LNCaP clone FGC (cell line): ENCODE results near the gene KCNT2.

Source experiments
- DNase-seq: peaks from one replicate; pipeline ENCODE4 v3.0.0-alpha.2; 2011; ENCODE audit warnings: low read depth
- H3K4me3 ChIP-seq: 2 replicates; pipeline ENCODE4 v1.5.1; 2011; ENCODE audit warnings: mild to moderate bottlenecking, low read depth, low read length, control low read depth
- CTCF ChIP-seq: IDR thresholded peaks from 2 replicates; pipeline ENCODE4 v1.5.1; 2012; ENCODE audit warnings: mild to moderate bottlenecking; ENCODE audit not compliant: control insufficient read depth, insufficient read depth; ENCODE audit errors: extremely low read depth

KCNT2 gene

GRCh38 chr1:196593955-196594354 is 14.3 kb downstream of the KCNT2 start:
- TF ChIP-seq CTCF: no peak
- no peak overlapping the region for H3K4me3 ChIP-seq
- no peak for DNase-seq

GRCh38 chr1:196590959-196591358 is 17.3 kb downstream of the KCNT2 start:
- DNase-seq: no peak
- TF ChIP-seq CTCF: no peak
- no peak overlapping the region for H3K4me3 ChIP-seq

- no peak for TF ChIP-seq CTCF
Measured at GRCh38 chr1:196590012-196590708, 18.1 kb downstream of the KCNT2 start.

DNA sequence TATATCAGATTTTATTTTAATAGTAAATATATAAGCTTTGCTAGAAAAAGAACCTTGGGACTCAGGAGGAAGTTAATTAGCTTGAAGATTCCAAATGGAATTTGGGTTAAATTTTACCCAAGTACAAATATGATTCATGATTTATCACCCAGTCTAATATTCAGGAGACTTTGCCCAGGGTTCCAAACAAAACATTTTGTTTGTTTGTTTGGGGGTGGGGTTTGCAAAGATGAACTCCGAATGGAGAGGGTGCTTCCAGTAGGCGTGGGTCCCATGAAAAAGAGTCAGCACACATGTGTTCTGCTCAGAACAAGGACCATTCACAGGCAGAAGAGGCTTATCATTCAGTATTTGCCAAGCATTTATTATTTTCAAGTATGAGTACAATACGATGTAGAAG is 23.5 kb downstream of the KCNT2 start:
- DNase-seq: no peak
- TF ChIP-seq CTCF: no peak
- H3K4me3 ChIP-seq: no peak overlapping the region

More at GRCh38 chr1:196590012-196590708, 18.1 kb downstream of the KCNT2 start:
- DNase-seq: no peak
- no peak overlapping the region for H3K4me3 ChIP-seq

DNA sequence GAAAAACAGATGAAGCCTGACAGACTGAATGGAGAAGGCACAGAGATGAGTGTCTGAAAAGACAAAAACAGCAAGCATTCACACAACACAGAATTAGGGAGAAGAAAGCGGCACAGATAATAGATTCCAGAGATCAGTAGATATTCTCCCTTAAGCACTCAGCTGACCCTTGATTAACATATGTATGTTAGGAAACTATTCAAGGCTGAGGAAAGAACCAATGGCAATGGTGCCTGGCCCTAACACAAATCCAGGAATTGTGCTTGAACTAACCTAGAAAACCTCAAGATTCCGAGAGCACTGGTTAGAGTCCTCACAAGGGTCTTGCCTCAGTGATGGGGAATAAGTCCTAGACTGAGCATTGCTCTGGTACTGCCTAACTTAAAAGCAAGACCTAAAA is 30.9 kb downstream of the KCNT2 start:
- no peak for DNase-seq
- H3K4me3 ChIP-seq: no peak overlapping the region
- TF ChIP-seq CTCF: no peak

DNA sequence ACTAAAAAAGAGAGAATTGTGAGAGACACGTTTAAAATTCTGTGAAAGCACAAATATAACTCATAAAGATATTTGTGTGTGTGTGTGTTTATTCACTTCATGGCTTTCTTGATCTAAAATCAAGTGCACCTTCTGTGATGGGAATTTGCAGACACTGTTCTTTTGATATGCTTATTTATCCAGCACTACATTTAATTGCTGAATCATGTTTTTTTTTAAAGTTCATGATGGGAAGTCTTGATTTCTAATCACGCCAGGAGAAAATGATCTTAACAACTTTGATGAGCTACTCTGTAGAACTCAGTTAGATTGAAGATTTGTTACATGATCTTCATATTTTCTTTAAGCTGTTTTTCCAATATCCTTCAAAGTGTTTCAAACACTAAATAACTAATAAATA is 35.0 kb downstream of the KCNT2 start:
- DNase-seq: no peak
- TF ChIP-seq CTCF: no peak
- H3K4me3 ChIP-seq: no peak overlapping the region

GRCh38 chr1:196567238-196567637 is 41.0 kb downstream of the KCNT2 start:
- H3K4me3 ChIP-seq: no peak overlapping the region
- DNase-seq: no peak
- TF ChIP-seq CTCF: no peak
